ENCODE data around the gene HIGD1B.

- TF ChIP-seq POLR2A (IDR thresholded peaks at IDR 0.05; ENCODE audit: borderline replicate concordance, extremely low read depth, insufficient read depth, insufficient read length): no peak
- no peak for TF ChIP-seq YY1 (IDR thresholded peaks at IDR 0.05; ENCODE audit: extremely low read depth, insufficient replicate concordance, low read depth, low read length)
- TF ChIP-seq, protein P1, sequence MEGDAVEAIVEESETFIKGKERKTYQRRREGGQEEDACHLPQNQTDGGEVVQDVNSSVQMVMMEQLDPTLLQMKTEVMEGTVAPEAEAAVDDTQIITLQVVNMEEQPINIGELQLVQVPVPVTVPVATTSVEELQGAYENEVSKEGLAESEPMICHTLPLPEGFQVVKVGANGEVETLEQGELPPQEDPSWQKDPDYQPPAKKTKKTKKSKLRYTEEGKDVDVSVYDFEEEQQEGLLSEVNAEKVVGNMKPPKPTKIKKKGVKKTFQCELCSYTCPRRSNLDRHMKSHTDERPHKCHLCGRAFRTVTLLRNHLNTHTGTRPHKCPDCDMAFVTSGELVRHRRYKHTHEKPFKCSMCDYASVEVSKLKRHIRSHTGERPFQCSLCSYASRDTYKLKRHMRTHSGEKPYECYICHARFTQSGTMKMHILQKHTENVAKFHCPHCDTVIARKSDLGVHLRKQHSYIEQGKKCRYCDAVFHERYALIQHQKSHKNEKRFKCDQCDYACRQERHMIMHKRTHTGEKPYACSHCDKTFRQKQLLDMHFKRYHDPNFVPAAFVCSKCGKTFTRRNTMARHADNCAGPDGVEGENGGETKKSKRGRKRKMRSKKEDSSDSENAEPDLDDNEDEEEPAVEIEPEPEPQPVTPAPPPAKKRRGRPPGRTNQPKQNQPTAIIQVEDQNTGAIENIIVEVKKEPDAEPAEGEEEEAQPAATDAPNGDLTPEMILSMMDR (IDR thresholded peaks at IDR 0.05 in 2 of 3, conservative IDR thresholded peaks at IDR 0.05 in 1 of 3; ENCODE audit: borderline replicate concordance in 1 of 3, insufficient read depth in 1 of 3, low read depth in 2 of 3, low read length in 2 of 3): no peak
- TF ChIP-seq POLR2AphosphoS5 (IDR thresholded peaks at IDR 0.05; ENCODE audit: low read depth, low read length): no peak
- TF ChIP-seq SP1 (IDR thresholded peaks at IDR 0.05; ENCODE audit: low read depth): no peak
- no peak for TF ChIP-seq CEBPB (IDR thresholded peaks at IDR 0.05; ENCODE audit: low read depth)
- no peak for TF ChIP-seq RAD21 (IDR thresholded peaks at IDR 0.05; ENCODE audit: low read depth)
- TF ChIP-seq, protein P2, sequence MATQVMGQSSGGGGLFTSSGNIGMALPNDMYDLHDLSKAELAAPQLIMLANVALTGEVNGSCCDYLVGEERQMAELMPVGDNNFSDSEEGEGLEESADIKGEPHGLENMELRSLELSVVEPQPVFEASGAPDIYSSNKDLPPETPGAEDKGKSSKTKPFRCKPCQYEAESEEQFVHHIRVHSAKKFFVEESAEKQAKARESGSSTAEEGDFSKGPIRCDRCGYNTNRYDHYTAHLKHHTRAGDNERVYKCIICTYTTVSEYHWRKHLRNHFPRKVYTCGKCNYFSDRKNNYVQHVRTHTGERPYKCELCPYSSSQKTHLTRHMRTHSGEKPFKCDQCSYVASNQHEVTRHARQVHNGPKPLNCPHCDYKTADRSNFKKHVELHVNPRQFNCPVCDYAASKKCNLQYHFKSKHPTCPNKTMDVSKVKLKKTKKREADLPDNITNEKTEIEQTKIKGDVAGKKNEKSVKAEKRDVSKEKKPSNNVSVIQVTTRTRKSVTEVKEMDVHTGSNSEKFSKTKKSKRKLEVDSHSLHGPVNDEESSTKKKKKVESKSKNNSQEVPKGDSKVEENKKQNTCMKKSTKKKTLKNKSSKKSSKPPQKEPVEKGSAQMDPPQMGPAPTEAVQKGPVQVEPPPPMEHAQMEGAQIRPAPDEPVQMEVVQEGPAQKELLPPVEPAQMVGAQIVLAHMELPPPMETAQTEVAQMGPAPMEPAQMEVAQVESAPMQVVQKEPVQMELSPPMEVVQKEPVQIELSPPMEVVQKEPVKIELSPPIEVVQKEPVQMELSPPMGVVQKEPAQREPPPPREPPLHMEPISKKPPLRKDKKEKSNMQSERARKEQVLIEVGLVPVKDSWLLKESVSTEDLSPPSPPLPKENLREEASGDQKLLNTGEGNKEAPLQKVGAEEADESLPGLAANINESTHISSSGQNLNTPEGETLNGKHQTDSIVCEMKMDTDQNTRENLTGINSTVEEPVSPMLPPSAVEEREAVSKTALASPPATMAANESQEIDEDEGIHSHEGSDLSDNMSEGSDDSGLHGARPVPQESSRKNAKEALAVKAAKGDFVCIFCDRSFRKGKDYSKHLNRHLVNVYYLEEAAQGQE (IDR thresholded peaks at IDR 0.05; ENCODE audit: low read depth): no peak
- no peak for TF ChIP-seq ZNF274 (IDR thresholded peaks at IDR 0.05; ENCODE audit: low read depth, low read length)
Observed at GRCh38 chr17:44872131-44872768, 24.6 kb downstream of the HIGD1B start.

Data from HCT116 (cell line).